NOMO-1 (cell line): ENCODE data around the gene OAS2.
"Not testable (repeated sequence)": the region's sequence is repeated elsewhere in the genome, so short reads cannot be mapped to it uniquely, and the experiment has no call there.

Source experiments
- DNase-seq, 2 experiments: peaks; one replicate each; lab custom pipeline; 2025; ENCODE audit not compliant: unreplicated experiment in 2 of 2; lab: John Stamatoyannopoulos, UW

The OAS2 gene

GRCh38 chr12:112947761-112948160 is 30.6 kb upstream of the OAS2 start:
- no peak for DNase-seq

GRCh38 chr12:112948806-112949205 is 29.5 kb upstream of the OAS2 start:
- no peak for DNase-seq

- DNase-seq = no peak
Observed at GRCh38 chr12:112950701-112951100, 27.6 kb upstream of the OAS2 start.

- not testable (repeated sequence) for DNase-seq
Observed at GRCh38 chr12:112957125-112957524, 21.2 kb upstream of the OAS2 start.

GRCh38 chr12:112961074-112961473 is 17.2 kb upstream of the OAS2 start:
- no peak for DNase-seq

GRCh38 chr12:112961536-112961935 is 16.8 kb upstream of the OAS2 start:
- no peak for DNase-seq

GRCh38 chr12:112962561-112962960 is 15.8 kb upstream of the OAS2 start:
- no peak for DNase-seq

- no peak for DNase-seq
Observed at GRCh38 chr12:112963227-112963861, 15.0 kb upstream of the OAS2 start.

GRCh38 chr12:112964067-112964670 is 14.2 kb upstream of the OAS2 start:
- DNase-seq = no peak

- DNase-seq = no peak
Observed at GRCh38 chr12:112964915-112965314, 13.4 kb upstream of the OAS2 start.

- DNase-seq = no peak
Observed at GRCh38 chr12:112965643-112966042, 12.7 kb upstream of the OAS2 start.

- DNase-seq = no peak
Observed at GRCh38 chr12:112967306-112967705, 11.0 kb upstream of the OAS2 start.

GRCh38 chr12:112967858-112968257 is 10.5 kb upstream of the OAS2 start:
- no peak for DNase-seq

- DNase-seq = no peak
Observed at GRCh38 chr12:112969547-112970306, 8.6 kb upstream of the OAS2 start.

- no peak for DNase-seq
Observed at GRCh38 chr12:112970391-112970790, 7.9 kb upstream of the OAS2 start.

GRCh38 chr12:112971248-112971647 is 7.1 kb upstream of the OAS2 start:
- no peak for DNase-seq

GRCh38 chr12:112973011-112973735 is 5.1 kb upstream of the OAS2 start:
- no peak for DNase-seq

- DNase-seq = peak in 1 of 2 experiments; percentile 43
Observed at GRCh38 chr12:112973818-112974231, 4.5 kb upstream of the OAS2 start.

GRCh38 chr12:112974904-112975303 is 3.4 kb upstream of the OAS2 start:
- no peak for DNase-seq

GRCh38 chr12:112977139-112977538 is 1.2 kb upstream of the OAS2 start:
- no peak for DNase-seq

- DNase-seq = no peak
Observed at GRCh38 chr12:112977641-112978040, 678 bp upstream of the OAS2 start.
